GM12878 (cell line): Measurements from ENCODE around the gene SMG5. TPM values are rescaled to one million over a fixed set of nuclear protein-coding genes. Genes with fewer than 3 reads are reported as not detected.

Source experiments
- ATAC-seq: fragments of 200-7000 bp; cut with Tn5 transposase; 3 replicates; pipeline ENCODE4 v1.9.1; 2020; ENCODE audit warnings: mild to moderate bottlenecking, moderate library complexity
- BruUV-seq: library from RNA; stranded (reverse); fragments of 400-500 nt; replicated peaks from 2 replicates; lab custom pipeline; 2021; lab: Mats Ljungman, UMichigan
- CTCF ChIA-PET: fragments of 300-600 bp; sonication (Branson Sonifier 250); formaldehyde crosslinking; extraction: SDS; loops from one replicate; lab custom pipeline; 2021; ENCODE audit warnings: inconsistent platforms; lab: Yijun Ruan, JAX
- POLR2A ChIA-PET: fragments of 350-600 bp; formaldehyde crosslinking; extraction: SDS; loops from one replicate; lab custom pipeline; 2021; ENCODE audit warnings: inconsistent platforms; lab: Charles Lee
- RAD21 ChIA-PET: fragments of 300-600 bp; sonication (Branson Sonifier 250); formaldehyde crosslinking; loops from one replicate; lab custom pipeline; 2023; ENCODE audit warnings: antibody characterized with exemption; ENCODE audit not compliant: unreplicated experiment; lab: Charles Lee
- SMC1A ChIA-PET: fragments of 300-600 bp; sonication (Branson Sonifier 250); formaldehyde crosslinking; loops from one replicate; lab custom pipeline; 2023; ENCODE audit not compliant: unreplicated experiment, uncharacterized antibody; lab: Charles Lee
- DNase-seq: peaks from one replicate; pipeline ENCODE4 v3.0.0-alpha.2; 2011; ENCODE audit warnings: low read depth, low spot score
- FAIRE-seq: peaks from 3 replicates; lab custom pipeline; 2011; peaks lifted over from hg19 to GRCh38; lab: Jason Lieb, UNC
- H2AFZ ChIP-seq: 2 replicates; pipeline ENCODE4 v1.6.0; 2011; ENCODE audit warnings: low read depth, low read length, control low read depth; ENCODE audit not compliant: control insufficient read depth
- H3K27ac ChIP-seq: 2 replicates; pipeline ENCODE4 v1.5.1; 2011; ENCODE audit warnings: control low read depth; ENCODE audit not compliant: control insufficient read depth, insufficient read depth
- H3K27me3 ChIP-seq, 2 experiments: replicated peaks in 1 of 2; 2 replicates each; pipeline versions ENCODE4 v1.6.0 to v1.6.1; 2011; ENCODE audit warnings: low read length in 1 of 2; ENCODE audit not compliant: control insufficient read depth in 2 of 2, insufficient read depth in 2 of 2
- H3K36me3 ChIP-seq, 2 experiments: 2 replicates each; pipeline ENCODE4 v1.5.1; 2011; ENCODE audit warnings: low read length in 1 of 2; ENCODE audit not compliant: control insufficient read depth in 2 of 2, insufficient read depth in 2 of 2
- H3K4me1 ChIP-seq: 2 replicates; pipeline ENCODE4 v1.6.1; 2011; ENCODE audit warnings: mild to moderate bottlenecking, low read length, moderate library complexity, mixed read lengths; ENCODE audit not compliant: control insufficient read depth, insufficient read depth
- H3K4me2 ChIP-seq: 2 replicates; pipeline ENCODE4 v1.6.0; 2011; ENCODE audit warnings: control low read depth; ENCODE audit not compliant: control insufficient read depth, insufficient read depth
- H3K4me3 ChIP-seq: fragments of 200-600 bp; sonication (generic); 2 replicates; pipeline ENCODE4 v1.5.1; 2016
- H3K79me2 ChIP-seq: 2 replicates; pipeline ENCODE4 v1.6.0; 2011; ENCODE audit warnings: low read length; ENCODE audit not compliant: control insufficient read depth, insufficient read depth
- H3K9ac ChIP-seq: 2 replicates; pipeline ENCODE4 v1.8.0; 2011; ENCODE audit warnings: low read length, control low read depth, mixed read lengths; ENCODE audit not compliant: control insufficient read depth, insufficient read depth
- H3K9me3 ChIP-seq: replicated peaks from 3 replicates; pipeline ENCODE4 v1.5.1; 2011; ENCODE audit warnings: mild to moderate bottlenecking, low read length; ENCODE audit not compliant: control insufficient read depth, insufficient read depth
- H4K20me1 ChIP-seq: 2 replicates; pipeline ENCODE4 v1.6.0; 2011; ENCODE audit not compliant: control insufficient read depth, insufficient read depth
- EED ChIP-seq: sonication (generic); IDR thresholded peaks from 2 replicates; pipeline ENCODE4 v1.6.1; 2016; ENCODE audit warnings: antibody characterized with exemption, low read depth
- FOXM1 ChIP-seq: IDR thresholded peaks from 2 replicates; pipeline ENCODE4 v1.6.1; 2012; ENCODE audit warnings: low read depth, mild to moderate bottlenecking, inconsistent platforms, low read length, moderate library complexity
- HDGF ChIP-seq: fragments of 450-650 bp; IDR thresholded peaks from 2 replicates; pipeline ENCODE4 v1.6.1; 2016; ENCODE audit warnings: antibody characterized with exemption
- USF2 ChIP-seq: IDR thresholded peaks from 2 replicates; pipeline ENCODE4 v1.6.1; 2011; ENCODE audit warnings: low read depth, low read length, improper control_type of control experiment, borderline replicate concordance
- WGBS: methylation state at CpG from one replicate; pipeline ENCODE4 v1.1.6; 2016; ENCODE audit warnings: low lambda C conversion rate; ENCODE audit not compliant: insufficient replicate concordance, insufficient coverage; ENCODE audit errors: missing lambda C conversion rate; 5-methylcytosine and 5-hydroxymethylcytosine counted together
- in situ Hi-C: fragments of 300-500 bp; cut with MboI; formaldehyde crosslinking; loops from 9 replicates; pipeline ENCODE4 v1.14.3; 2018; ENCODE audit warnings: mixed read lengths
- intact Hi-C: fragments of 100-400 bp; cut with micrococcal nuclease; formaldehyde crosslinking; loops from one replicate; pipeline ENCODE4 v1.14.2; 2022; ENCODE audit not compliant: unreplicated experiment
- polyA plus RNA-seq, 11 experiments: library from polyadenylated mRNA; depleted of rRNA in 4 of 11; unstranded in 6 of 11; stranded (reverse) in 5 of 11; fragments of >200 nt; fragmentation: Nextera tagmentation in 4 of 11; fragmentation: Illumina TruSeq in 1 of 11; extraction: Ambion mirVana in 4 of 11; extraction: Trizol in 1 of 11; gene quantifications; 1 replicate in 1 of 11; 2 replicates in 10 of 11; pipeline versions ENCODE4 v1.2.1 to v1.2.3, GENCODE V29; 2011 to 2016; ENCODE audit warnings: inconsistent platforms in 2 of 11, missing spikeins in 2 of 11, low read depth in 1 of 11
- total RNA-seq, 4 experiments: library from RNA; depleted of rRNA in 3 of 4; stranded (reverse); fragments of >200 nt in 3 of 4; fragmentation: Illumina TruSeq in 1 of 4; extraction: Trizol in 1 of 4; gene quantifications; 2 replicates each; pipeline versions ENCODE4 v1.2.1 to v1.2.3, GENCODE V29; 2013 to 2021

The SMG5 gene
- total and polyA plus RNA-seq, 10 of the 15 experiments (the other 5 are each of a cell fraction or from before 2014, with no cell fraction given), result 0.76 to 61.5 (median 48.8) TPM

- no peaks in the 10 kb centered on the region for H3K79me2 ChIP-seq
- peaks cover 28% of the 10 kb centered on the region for H3K4me1 ChIP-seq
- 0% methylated on average over 2 of the region's 2 CpGs for WGBS
- RAD21 ChIA-PET, result interaction anchor here (0.7 to 10.0 kb wide), 23 partner anchors 11 to 245 kb away, joined by 3 to 361 read pairs (median 8); partner anchors contain the start of genes PMF1, SEMA4A, SLC25A44 and SMG5
- no peak for DNase-seq
- no peak overlapping the region for H3K4me3 ChIP-seq
- TF ChIP-seq FOXM1, result 0 out of 2 replicates have a peak, but pooled peaks have one; percentile 2
- no peak for TF ChIP-seq USF2
- no peak for TF ChIP-seq HDGF
- TF ChIP-seq EED, result no peak
- TF ChIP-seq, all 136 proteins: peak for 1
- FAIRE-seq, result no peak
- ChIA-PET SMC1A (interaction anchor here (0.7 to 14.3 kb wide), 15 partner anchors 12 to 138 kb away, joined by 3 to 411 read pairs (median 10); partner anchors contain the start of genes PMF1, SEMA4A, SLC25A44 and SMG5), CTCF (interaction anchor here (0.6 to 14.2 kb wide), 29 partner anchors 8 to 138 kb away, joined by 3 to 502 read pairs (median 5); partner anchors contain the start of genes CCT3, PMF1, SEMA4A and SLC25A44), POLR2A (interaction anchor here (0.6 to 4.9 kb wide), 11 partner anchors 13 to 127 kb away, joined by 3 to 84 read pairs (median 8); partner anchors contain the start of genes PMF1, SEMA4A and SMG5)
- peak; percentile 10 for ATAC-seq
- Histone ChIP-seq H3K27me3 (no peaks in the 10 kb centered on the region), H3K36me3 (peaks cover 2 to 10% of the 10 kb centered on the region in 2 experiments; a peak in 3 of 4 replicates), H2AFZ (no peak overlapping the region), H3K9me3 (no peaks in the 10 kb centered on the region), H3K27ac (peak overlapping the region; percentile 33), H4K20me1 (no peaks in the 10 kb centered on the region), H3K4me2 (peak overlapping the region; percentile 27; the same call in 1 of the 2 replicates), H3K9ac (no peak overlapping the region)
- in situ Hi-C loops, result no loop called here
- intact Hi-C loops, result loop anchor here (1.0 kb wide), 2 partner anchors 79 to 135 kb away; no protein-coding TSS in a partner anchor
- BruUV-seq, result no TSS peak
Observed at GRCh38 chr1:156225677-156226014, 57.0 kb downstream of the SMG5 start.
